Measurements from ENCODE around the gene TMEM63A.

Gene TMEM63A

GRCh38 chr1:225863167-225863566, 19.0 kb downstream of the TMEM63A start:
- no peak for TF ChIP-seq CTCF (IDR thresholded peaks at IDR 0.05; ENCODE audit: low read depth, low read length)
- H3K4me3 ChIP-seq (ENCODE audit: low read depth, low read length): no peak overlapping the region

- no peak for TF ChIP-seq CTCF (IDR thresholded peaks at IDR 0.05; ENCODE audit: low read depth, low read length)
Observed at GRCh38 chr1:225862581-225862950, 19.6 kb downstream of the TMEM63A start.

GRCh38 chr1:225861834-225862580, 20.2 kb downstream of the TMEM63A start:
- no peak overlapping the region for H3K4me3 ChIP-seq (ENCODE audit: low read depth, low read length)
- TF ChIP-seq CTCF (IDR thresholded peaks at IDR 0.05; ENCODE audit: low read depth, low read length): no peak

More at GRCh38 chr1:225862581-225862950, 19.6 kb downstream of the TMEM63A start:
- no peak overlapping the region for H3K4me3 ChIP-seq (ENCODE audit: low read depth, low read length)

GRCh38 chr1:225860876-225861441, 21.2 kb downstream of the TMEM63A start:
- H3K4me3 ChIP-seq (ENCODE audit: low read depth, low read length): no peak overlapping the region
- no peak for TF ChIP-seq CTCF (IDR thresholded peaks at IDR 0.05; ENCODE audit: low read depth, low read length)

- TF ChIP-seq CTCF (IDR thresholded peaks at IDR 0.05; ENCODE audit: low read depth, low read length): no peak
- no peak overlapping the region for H3K4me3 ChIP-seq (ENCODE audit: low read depth, low read length)
Observed at GRCh38 chr1:225860107-225860506, 22.1 kb downstream of the TMEM63A start.

GRCh38 chr1:225859151-225859550, 23.0 kb downstream of the TMEM63A start:
- no peak overlapping the region for H3K4me3 ChIP-seq (ENCODE audit: low read depth, low read length)
- no peak for TF ChIP-seq CTCF (IDR thresholded peaks at IDR 0.05; ENCODE audit: low read depth, low read length)

- H3K4me3 ChIP-seq (ENCODE audit: low read depth, low read length): no peak overlapping the region
- no peak for TF ChIP-seq CTCF (IDR thresholded peaks at IDR 0.05; ENCODE audit: low read depth, low read length)
Observed at GRCh38 chr1:225857256-225857655, 24.9 kb downstream of the TMEM63A start.
